ENCODE data around the gene F13A1. TPM values are rescaled to one million over a fixed set of nuclear protein-coding genes. Genes with fewer than 3 reads are reported as not detected.

Gene F13A1
- not detected for total RNA-seq

GRCh38 chr6:6319952-6320811, at the start of gene F13A1:
Gene F13A1 (minus strand): TSS chr6:6320662. CDS start chr6:6318664, 1,998 bp downstream.

Small RNAs within 50 kb of the gene (microRNA-seq; reads per million reads assigned to microRNA genes)
- not detected for gene MIR5683 (ENCODE audit: borderline microRNAs expressed, borderline replicate concordance)
- gene MIR7853 (ENCODE audit: borderline microRNAs expressed, borderline replicate concordance) = not detected

Data from activated naive CD4-positive, alpha-beta T cell treated with anti-CD3 and anti-CD28 coated beads, Interleukin-2, amount 10 ng/mL, durations not matched to agents 5 hours and 36 hours (primary cell).